AG04450 (cell line): ENCODE data around the gene ST3GAL3. TPM values are rescaled to one million over a fixed set of nuclear protein-coding genes. Genes with fewer than 3 reads are reported as not detected.

ENCODE experiments used
- CTCF ChIA-PET: fragments of 300-600, 350-600 bp; formaldehyde crosslinking; extraction: SDS; loops from one replicate; lab custom pipeline; 2022; ENCODE audit warnings: antibody characterized with exemption, inconsistent platforms; lab: Charles Lee
- POLR2A ChIA-PET: fragments of 350-600 bp; formaldehyde crosslinking; extraction: SDS; loops from one replicate; lab custom pipeline; 2021; ENCODE audit warnings: antibody characterized with exemption, inconsistent platforms; lab: Yijun Ruan, JAX
- DNase-seq: peaks from one replicate; pipeline ENCODE4 v3.0.0-alpha.2; 2011; ENCODE audit warnings: low read depth, low spot score
- H3K27ac ChIP-seq: one replicate; pipeline ENCODE4 v1.5.1; 2012; ENCODE audit warnings: low read depth, low read length, control low read depth
- H3K27me3 ChIP-seq: one replicate; pipeline ENCODE4 v1.6.0; 2012; ENCODE audit warnings: low read length; ENCODE audit not compliant: control insufficient read depth, insufficient read depth
- H3K4me3 ChIP-seq: 2 replicates; pipeline ENCODE4 v1.5.1; 2011; ENCODE audit warnings: mild to moderate bottlenecking, low read depth, low read length, control low read depth
- H3K9me3 ChIP-seq: 2 replicates; pipeline ENCODE4 v1.5.1; 2012; ENCODE audit warnings: low read length; ENCODE audit not compliant: control insufficient read depth, insufficient read depth
- CTCF ChIP-seq: IDR thresholded peaks from 2 replicates; pipeline ENCODE4 v1.5.1; 2011; ENCODE audit warnings: low read depth, low read length, control low read depth, inconsistent platforms
- polyA plus RNA-seq: library from polyadenylated mRNA; depleted of rRNA; stranded (reverse); fragments of >200 nt; gene quantifications from 2 replicates; pipeline ENCODE4 v1.2.3, GENCODE V29; 2011

The ST3GAL3 gene
- polyA plus RNA-seq, 1 experiment = 11.5 TPM

GRCh38 chr1:43873851-43874250 is 166.5 kb downstream of the ST3GAL3 start:
- Histone ChIP-seq H3K27ac (no peak overlapping the region), H3K9me3 (no peaks in the 10 kb centered on the region), H3K27me3 (no peaks in the 10 kb centered on the region), H3K4me3 (no peak overlapping the region)
- POLR2A ChIA-PET = no interaction called here
- CTCF ChIA-PET = interaction anchor here (3.3 kb wide), 1 partner anchor 61 kb away, joined by 10 read pairs; no protein-coding TSS in a partner anchor
- no peak for DNase-seq
- no peak for TF ChIP-seq CTCF

GRCh38 chr1:43874716-43875115 is 167.4 kb downstream of the ST3GAL3 start:
- no peak for DNase-seq
- ChIA-PET POLR2A (interaction anchor here (0.6 to 0.7 kb wide), 2 partner anchors 224 to 438 kb away, joined by 3 read pairs; no protein-coding TSS in a partner anchor), CTCF (interaction anchor here (0.5 to 3.3 kb wide), 2 partner anchors 60 to 138 kb away, joined by 4 to 10 read pairs; no protein-coding TSS in a partner anchor)
- Histone ChIP-seq H3K9me3 (no peaks in the 10 kb centered on the region), H3K4me3 (no peak overlapping the region), H3K27me3 (no peaks in the 10 kb centered on the region), H3K27ac (no peak overlapping the region)
- no peak for TF ChIP-seq CTCF

DNA sequence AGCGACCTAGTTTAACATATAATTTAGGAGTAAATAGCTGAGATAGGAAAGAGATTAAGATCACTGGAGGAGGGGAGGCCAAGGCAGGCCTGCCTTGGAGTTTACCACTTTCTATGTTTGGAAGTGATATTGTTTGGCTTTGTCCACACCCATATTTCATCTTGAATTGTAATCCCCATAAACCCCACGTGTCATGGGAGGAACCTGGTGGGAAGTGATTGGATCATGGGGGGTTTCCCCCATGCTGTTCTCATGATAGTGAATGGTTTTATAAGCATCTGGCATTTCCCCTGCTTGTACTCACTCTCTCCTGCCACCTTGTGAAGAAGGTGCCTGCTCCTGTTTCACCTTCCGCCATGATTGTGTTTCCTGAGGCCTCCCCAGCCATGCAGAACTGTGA is 168.0 kb downstream of the ST3GAL3 start:
- no peak overlapping the region for H3K4me3 ChIP-seq
- no peaks in the 10 kb centered on the region for H3K27me3 ChIP-seq
- DNase-seq = no peak
- H3K27ac ChIP-seq = no peak overlapping the region
- ChIA-PET CTCF (interaction anchor here (0.5 to 3.3 kb wide), 2 partner anchors 59 to 138 kb away, joined by 4 to 10 read pairs; no protein-coding TSS in a partner anchor), POLR2A (interaction anchor here (0.6 kb wide), 1 partner anchor 225 kb away, joined by 3 read pairs; no protein-coding TSS in a partner anchor)
- no peak for TF ChIP-seq CTCF
- no peaks in the 10 kb centered on the region for H3K9me3 ChIP-seq

DNA sequence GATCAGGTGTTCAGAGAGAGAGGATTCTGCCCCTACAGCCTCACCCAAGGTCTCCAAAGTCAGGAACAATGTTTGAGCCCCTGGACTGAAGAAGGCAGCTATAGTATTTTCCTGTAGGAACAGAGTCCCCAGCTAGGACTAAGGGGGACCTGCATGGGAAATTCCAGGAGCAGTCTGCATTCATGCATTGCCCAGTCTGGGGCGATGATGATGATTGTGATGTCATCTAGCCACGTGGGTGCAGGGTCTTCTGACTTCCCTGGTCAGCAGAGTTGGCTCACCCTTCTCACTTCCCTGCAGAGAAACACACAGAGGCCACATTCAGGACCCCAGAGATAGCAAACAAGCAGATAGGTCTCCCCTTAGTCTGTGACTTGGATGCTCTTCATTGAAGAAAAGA is 169.8 kb downstream of the ST3GAL3 start:
- ChIA-PET CTCF (interaction anchor here (1.0 kb wide), 1 partner anchor 113 kb away, joined by 3 read pairs; no protein-coding TSS in a partner anchor), POLR2A (interaction anchor here (0.5 kb wide), 1 partner anchor 1701 kb away, joined by 3 read pairs; no protein-coding TSS in a partner anchor)
- no peak for TF ChIP-seq CTCF
- H3K4me3 ChIP-seq = no peak overlapping the region
- no peak overlapping the region for H3K27ac ChIP-seq
- H3K9me3 ChIP-seq = no peaks in the 10 kb centered on the region
- no peak for DNase-seq
- H3K27me3 ChIP-seq = no peaks in the 10 kb centered on the region

DNA sequence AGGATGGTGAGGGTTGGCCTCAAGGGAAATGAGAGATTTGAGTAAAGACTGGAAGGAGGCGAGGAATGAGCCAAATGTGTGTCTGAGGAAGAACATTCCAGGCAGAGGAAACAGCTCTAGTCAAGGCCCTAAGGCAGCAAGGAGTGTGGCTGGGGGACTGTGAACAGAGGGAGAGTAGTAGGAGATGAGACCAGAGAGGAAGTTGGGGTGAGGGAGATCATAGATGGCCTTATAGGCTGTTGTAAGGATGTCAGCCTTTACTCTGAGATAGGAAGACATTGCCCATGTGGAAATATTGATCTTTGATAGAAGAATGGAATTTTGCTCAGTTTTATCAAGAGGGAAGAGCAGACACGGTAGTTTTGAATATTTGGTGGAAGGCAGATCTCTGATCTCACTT is 171.1 kb downstream of the ST3GAL3 start:
- H3K27ac ChIP-seq = no peak overlapping the region
- no peaks in the 10 kb centered on the region for H3K27me3 ChIP-seq
- no peaks in the 10 kb centered on the region for H3K9me3 ChIP-seq
- H3K4me3 ChIP-seq = no peak overlapping the region
- TF ChIP-seq CTCF = no peak
- no peak for DNase-seq
- ChIA-PET POLR2A (no interaction called here), CTCF (no interaction called here)
